ENCODE results near the gene PIAS4.

The PIAS4 gene

DNA sequence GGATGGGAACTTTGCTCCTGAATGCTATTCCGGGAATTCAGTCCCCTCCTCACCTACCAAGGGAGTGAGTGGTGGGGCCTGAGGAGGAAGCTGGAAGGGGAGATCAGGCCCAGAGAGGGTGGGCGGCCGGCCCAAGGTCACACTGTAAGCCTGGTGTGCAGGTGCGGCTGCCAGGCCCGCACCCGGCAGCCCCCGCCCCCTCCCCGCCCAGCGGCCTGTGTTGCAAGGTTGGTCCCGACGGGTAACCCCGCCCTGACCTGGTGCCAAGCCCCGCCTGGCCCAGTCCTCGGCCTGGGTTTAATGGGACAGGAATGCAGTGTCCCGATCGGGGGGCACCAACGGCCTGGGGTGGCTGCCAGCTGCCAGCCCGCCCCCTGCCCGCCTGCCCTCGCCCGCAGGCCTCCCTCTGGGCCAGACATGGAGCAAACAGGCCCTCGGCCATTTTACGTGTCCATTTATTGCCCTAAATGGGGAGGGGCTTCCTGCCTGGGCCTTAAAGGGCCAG, 53.7 kb downstream of the PIAS4 start:
- Mint-ChIP-seq H3K4me3 (peak overlapping the region; percentile 30), H3K4me1 (ENCODE audit: low read depth) (peaks cover 22% of the 10 kb centered on the region), H3K9me3 (ENCODE audit: low read depth) (no peaks in the 10 kb centered on the region), H3K27ac (peak overlapping the region; percentile 85), H3K36me3 (no peaks in the 10 kb centered on the region), H3K27me3 (no peaks in the 10 kb centered on the region)

DNA sequence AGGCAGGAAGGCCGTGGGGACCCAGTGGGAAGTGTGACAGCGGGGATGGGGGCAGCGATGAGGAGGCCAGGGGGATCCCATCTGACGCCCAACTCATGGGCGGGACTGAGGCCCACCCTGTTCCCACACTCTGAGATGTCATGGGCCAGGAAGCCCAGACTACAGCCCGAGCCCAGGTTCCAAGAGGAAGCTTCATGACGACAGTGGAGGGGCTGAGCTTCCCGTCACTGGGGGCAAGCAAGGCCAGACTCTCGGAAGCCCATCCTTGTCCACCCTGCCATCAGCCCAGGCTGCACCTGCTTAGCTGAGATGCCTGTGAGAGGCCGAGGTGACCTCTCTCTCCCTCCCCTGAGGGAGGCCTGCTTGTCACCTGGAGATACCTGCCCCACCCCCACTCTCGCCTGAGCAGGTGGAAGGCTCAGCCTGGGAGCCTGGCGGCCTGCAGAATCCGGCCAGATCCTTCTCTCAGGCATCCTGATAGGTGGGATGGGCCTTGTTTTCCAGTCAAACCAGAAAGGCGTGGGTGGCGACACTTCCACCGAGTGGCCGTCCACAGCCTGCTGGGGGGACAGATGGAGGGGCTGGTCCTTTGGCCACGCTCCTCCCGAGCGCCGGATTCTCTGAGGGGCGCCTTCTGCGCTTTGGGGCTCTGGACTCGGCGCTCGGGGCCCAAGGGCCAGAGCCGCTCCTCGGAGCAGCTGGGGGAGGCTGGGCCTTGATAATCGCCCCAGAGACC, 54.3 kb downstream of the PIAS4 start:
- no peaks in the 10 kb centered on the region for H3K36me3 Mint-ChIP-seq
- H3K9me3 Mint-ChIP-seq (ENCODE audit: low read depth): no peaks in the 10 kb centered on the region
- peaks cover 22% of the 10 kb centered on the region for H3K4me1 Mint-ChIP-seq (ENCODE audit: low read depth)
- H3K4me3 Mint-ChIP-seq: peak overlapping the region; percentile 44
- H3K27me3 Mint-ChIP-seq: no peaks in the 10 kb centered on the region
- no peak overlapping the region for H3K27ac Mint-ChIP-seq

DNA sequence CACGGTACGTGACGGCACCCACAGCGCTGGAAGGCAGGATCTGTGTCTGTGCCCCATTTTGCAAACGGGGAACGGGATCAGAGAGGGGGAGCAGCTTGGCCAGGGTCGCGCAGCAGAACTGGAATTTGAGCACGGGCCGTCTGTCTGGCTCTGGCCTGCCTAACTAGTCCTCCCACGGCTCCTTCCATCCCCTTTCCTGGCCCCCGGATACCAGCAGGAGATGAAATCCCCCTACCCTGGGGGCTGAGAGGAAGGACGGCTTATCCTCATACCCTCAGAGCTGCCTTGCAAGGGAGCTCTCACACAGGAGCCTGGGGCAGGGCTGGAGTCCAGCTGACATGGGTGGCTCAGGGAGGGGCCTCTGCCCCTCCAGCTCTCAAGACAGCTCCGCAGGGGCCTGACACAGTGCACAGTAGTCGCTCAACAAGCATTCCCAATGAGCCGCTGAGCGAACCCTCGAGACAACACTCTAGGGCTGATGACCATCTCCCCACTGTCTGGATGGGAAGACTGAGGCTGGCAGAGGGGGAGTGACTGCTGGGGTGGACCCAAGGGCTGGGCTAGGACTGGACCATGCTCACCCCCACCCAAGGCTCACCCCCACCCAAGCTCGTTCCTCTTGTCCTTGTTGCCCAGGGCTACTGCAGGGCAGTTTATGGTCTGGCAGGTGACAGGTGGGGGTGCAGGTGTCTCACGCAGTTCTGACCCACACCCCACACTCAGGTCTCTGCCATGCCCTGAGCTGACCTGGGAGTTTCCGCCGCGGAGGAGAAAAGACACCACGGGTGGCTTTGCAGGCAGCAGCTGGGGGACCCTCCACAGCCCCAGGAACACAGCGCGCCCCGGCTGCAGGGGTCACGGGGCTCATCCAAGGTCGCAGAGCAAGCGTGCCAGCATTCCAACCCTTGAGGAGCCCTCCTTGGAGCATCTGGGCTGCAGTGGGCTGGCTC, 55.2 kb downstream of the PIAS4 start:
- H3K4me1 Mint-ChIP-seq (ENCODE audit: low read depth): peaks cover 18% of the 10 kb centered on the region
- peak overlapping the region; percentile 91 for H3K4me3 Mint-ChIP-seq
- no peaks in the 10 kb centered on the region for H3K9me3 Mint-ChIP-seq (ENCODE audit: low read depth)
- no peaks in the 10 kb centered on the region for H3K36me3 Mint-ChIP-seq
- no peak overlapping the region for H3K27ac Mint-ChIP-seq
- no peaks in the 10 kb centered on the region for H3K27me3 Mint-ChIP-seq

DNA sequence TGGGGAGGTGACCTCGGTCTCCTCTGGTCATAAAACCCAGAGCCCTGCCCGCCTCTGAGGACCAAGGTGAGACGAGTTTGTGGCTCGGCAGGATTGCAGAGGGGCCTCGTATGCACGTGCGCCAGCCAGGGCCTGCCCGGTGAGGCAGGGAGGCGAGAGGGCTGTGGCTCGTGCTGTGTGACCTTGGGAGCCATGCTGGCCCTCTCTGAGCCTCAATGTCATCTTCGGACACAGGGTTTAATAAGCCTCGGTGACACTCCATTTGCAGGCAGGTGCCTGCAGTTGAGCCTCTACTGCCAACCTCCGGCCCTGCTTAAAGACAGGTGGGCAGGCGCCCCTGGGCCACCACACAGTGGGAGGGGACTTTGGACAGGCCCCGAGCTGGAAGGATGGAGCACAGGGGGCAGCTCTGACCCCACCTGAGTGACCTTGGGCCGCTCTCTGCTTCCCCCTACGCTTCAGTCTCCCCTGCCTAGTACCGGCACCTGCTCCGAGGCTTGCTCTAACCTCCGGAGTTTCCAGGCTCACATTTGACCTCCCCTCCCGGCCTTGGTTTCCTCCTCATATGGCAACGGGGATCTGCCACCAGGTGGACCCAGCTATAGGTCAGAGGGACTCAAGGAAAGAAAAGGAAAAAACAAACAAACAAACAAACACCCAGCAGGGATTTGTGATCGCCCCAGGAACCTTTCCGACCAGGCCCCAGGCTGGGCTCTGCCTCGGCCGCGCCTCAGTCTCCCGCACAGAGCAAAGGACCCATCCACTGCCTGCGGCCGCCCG, 56.0 kb downstream of the PIAS4 start:
- Mint-ChIP-seq H3K4me3 (peak overlapping the region; percentile 91), H3K4me1 (ENCODE audit: low read depth) (peaks cover 21% of the 10 kb centered on the region), H3K9me3 (ENCODE audit: low read depth) (no peaks in the 10 kb centered on the region), H3K27me3 (no peaks in the 10 kb centered on the region), H3K36me3 (no peaks in the 10 kb centered on the region), H3K27ac (peak overlapping the region; percentile 89)

DNA sequence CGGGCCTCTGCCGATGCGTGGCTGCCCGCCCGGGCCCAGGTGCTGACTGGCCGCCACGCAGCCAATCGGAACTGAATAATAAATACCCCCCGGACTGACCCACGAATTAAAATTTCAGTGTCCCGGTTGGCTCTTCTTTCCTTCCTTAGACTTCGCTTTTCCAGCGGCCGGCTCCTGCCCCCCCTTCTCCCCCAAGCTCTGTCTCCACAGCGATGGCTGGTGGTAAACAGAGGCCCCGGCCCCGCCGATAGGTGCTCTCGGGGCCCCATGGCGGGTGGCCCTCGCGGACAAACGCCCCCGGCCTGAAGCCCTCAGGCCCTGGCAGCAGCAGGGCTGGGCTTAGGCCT, 56.6 kb downstream of the PIAS4 start:
- peaks cover 25% of the 10 kb centered on the region for H3K4me1 Mint-ChIP-seq (ENCODE audit: low read depth)
- H3K27ac Mint-ChIP-seq: peak overlapping the region; percentile 89
- no peaks in the 10 kb centered on the region for H3K36me3 Mint-ChIP-seq
- no peaks in the 10 kb centered on the region for H3K9me3 Mint-ChIP-seq (ENCODE audit: low read depth)
- peak overlapping the region; percentile 91 for H3K4me3 Mint-ChIP-seq
- no peaks in the 10 kb centered on the region for H3K27me3 Mint-ChIP-seq

DNA sequence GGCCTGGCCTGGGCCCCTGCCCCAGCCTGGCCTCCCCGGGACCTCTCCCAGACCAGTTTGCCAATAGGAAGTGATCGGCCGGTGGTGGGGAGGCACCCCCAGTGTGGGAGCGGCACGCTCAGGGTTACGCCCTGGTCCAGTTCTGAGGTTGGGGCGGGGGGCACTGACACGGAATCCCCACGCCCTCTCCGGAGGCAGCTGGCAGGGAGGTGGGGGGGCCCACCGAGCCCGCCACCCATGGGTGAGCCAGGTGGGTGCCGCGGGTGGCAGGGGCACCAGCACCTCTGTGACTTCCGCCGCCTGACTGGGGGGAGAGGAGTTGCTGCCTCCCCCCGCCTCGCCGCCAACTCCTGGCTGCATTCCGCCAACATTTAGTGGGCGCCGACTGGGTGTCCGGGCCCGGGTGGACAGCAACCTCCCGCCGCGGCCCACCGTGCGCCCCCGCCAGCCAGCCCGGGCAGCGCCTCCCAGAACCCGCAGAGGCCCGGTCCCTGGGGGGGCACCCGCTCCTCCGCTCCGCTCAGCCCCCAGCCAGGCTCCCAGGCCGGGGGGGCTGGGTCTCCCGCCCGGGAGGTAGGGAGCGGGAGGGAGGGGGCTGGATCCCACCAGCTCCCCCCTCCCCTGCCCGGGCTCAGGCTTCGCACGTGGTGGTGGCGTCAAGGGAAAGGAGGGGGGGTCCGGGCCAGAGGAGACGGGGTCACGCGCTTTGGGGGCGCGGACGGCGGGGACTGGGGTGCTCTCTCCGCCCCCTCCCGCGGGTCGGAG, 57.1 kb downstream of the PIAS4 start:
- Mint-ChIP-seq H3K36me3 (no peaks in the 10 kb centered on the region), H3K4me1 (ENCODE audit: low read depth) (peaks cover 29% of the 10 kb centered on the region), H3K27me3 (no peaks in the 10 kb centered on the region), H3K9me3 (ENCODE audit: low read depth) (no peaks in the 10 kb centered on the region), H3K4me3 (peak overlapping the region; percentile 91), H3K27ac (no peak overlapping the region)

DNA sequence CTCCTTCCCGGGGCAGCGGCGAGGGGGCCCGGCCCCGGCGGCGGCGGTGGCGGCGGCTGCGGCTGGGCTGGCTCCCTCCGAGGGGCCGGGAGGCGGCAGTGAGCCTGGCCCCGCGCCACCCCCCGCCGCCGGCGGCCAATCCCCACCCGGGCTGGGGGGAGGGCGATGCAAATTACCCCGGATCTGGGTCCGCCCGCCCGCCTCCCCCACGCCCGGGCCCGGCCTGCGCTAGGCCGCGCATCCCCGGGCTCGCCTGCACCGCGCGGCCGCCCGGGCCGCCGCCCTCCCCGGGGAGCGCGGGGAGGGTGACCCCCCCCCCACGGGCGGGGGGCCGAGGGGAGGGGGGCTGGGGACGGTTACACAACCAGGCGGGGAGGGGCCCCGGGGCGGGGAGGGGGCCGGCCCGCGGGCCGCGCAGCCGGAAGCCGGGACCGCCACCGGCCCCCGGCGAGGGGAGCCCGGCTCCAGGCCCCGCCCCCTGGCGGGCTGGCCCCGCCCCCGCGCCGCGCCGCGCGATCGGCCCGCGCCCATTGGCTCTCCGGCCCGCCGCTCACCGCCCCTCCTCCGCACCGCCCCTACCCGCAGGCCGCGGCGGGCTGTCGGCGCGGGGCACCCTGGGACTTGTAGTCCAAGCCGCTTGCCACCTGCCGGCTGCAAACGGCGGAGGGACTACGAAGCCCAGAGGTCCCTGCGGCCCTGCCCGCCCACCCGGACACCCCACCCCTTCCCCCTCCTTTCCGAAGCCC, 58.1 kb downstream of the PIAS4 start:
- Mint-ChIP-seq H3K36me3 (no peaks in the 10 kb centered on the region), H3K4me3 (peak overlapping the region; percentile 44), H3K27ac (no peak overlapping the region)

DNA sequence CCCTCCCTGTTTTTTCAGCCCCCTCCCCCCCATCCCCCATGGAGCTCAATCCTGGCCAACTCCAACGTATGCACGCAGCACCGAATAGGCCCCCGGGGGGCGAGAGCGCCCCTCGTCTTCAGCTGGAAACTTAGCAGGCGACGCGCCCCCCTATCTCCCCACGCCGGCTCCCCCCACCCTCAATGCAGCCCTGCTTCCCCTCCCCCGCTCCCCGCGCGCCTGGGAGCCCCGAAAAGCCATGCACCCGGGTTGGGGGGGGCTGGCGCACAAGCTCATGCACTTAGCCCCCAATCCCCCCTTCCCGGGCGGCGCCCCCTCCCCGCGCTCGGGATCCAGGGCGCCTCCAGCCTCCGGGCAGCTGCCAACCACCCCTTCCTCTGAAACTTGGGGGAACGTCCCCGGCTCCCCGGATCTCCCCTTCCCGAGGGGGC, 58.7 kb downstream of the PIAS4 start:
- Mint-ChIP-seq H3K36me3 (no peaks in the 10 kb centered on the region), H3K27ac (no peak overlapping the region), H3K27me3 (no peaks in the 10 kb centered on the region), H3K4me1 (ENCODE audit: low read depth) (peaks cover 25% of the 10 kb centered on the region), H3K9me3 (ENCODE audit: low read depth) (no peaks in the 10 kb centered on the region), H3K4me3 (peak overlapping the region; percentile 44)

More for the DNA sequence above, 58.1 kb downstream of the PIAS4 start:
- no peaks in the 10 kb centered on the region for H3K27me3 Mint-ChIP-seq
- H3K4me1 Mint-ChIP-seq (ENCODE audit: low read depth): peaks cover 27% of the 10 kb centered on the region
- H3K9me3 Mint-ChIP-seq (ENCODE audit: low read depth): no peaks in the 10 kb centered on the region

DNA sequence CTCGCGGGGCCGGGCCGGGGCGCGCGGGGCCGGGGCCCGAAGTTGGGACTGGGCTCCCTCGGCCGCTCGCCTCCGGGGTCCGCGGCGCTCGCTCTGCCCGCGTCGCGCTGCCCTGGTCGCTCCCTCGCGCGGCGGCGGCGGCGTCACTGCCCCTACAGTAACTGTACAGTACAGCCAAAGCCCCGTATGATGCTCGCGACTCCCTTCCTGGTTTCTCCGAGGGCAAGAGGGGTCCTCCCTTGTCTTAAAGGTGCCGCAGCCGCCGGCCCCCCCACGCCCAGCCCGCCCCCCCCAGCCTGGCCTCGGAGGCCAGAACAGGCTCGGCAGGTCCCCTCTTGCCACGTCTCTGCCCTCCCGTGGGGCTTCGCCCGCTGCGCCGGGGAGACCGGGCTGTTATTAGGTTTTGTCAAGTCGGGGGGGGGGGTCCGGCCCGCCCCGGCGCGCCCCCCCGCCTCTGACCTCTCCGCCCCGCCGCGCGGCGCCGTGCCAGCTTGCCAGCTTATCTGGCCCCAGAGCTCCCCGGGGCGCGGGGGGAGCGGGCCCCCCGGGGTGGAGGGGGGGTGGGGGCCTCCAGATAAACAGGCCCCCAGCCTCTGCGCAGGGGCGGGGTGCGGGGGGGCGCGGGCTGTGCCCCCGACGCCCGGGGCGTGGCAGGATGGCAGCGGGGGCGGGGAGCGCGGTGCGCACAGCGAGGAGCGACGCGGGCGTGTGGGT, 59.3 kb downstream of the PIAS4 start, which contains the start of gene ZBTB7A:
Gene ZBTB7A (minus strand): TSS at position 218 of the 714 bp plus-strand sequence. CDS start 11,667 bp downstream, outside the sequence.
- Mint-ChIP-seq H3K36me3 (no peaks in the 10 kb centered on the region), H3K4me1 (ENCODE audit: low read depth) (peaks cover 23% of the 10 kb centered on the region), H3K4me3 (peak within 1 kb of the TSS; percentile 82)

DNA sequence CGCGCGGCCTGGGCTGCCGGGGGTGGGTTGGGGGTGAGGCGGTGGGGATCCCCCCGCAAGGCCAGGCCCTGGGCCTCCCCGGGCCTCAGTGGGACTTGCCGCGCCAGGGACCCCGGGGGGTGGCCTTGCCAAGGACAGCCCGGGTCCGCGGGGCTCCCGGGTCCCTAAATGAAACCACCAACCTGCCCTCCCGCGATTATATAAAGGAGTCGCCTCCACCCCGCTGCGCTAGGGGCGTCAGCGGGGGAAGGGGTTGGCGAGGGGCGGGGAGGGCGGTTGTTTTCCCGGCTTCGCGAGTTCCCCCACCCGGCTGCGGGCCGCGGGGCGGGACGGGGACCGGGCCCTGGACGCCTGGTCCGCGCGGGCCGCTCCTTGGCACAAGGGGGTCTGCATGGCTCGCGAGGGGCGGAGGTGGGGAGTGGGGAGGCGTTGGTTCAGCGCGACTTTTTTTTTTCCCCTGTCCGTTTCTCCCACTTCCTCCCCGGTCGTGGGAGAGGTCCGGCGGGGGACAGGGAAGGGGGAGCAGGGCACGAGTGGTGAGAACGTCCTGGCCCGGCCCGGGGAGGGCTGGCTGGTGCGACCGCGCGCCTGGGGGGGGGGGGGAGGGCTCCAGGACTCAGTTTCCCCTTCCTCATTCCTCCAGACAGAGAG, 60.0 kb downstream of the PIAS4 start:
- no peaks in the 10 kb centered on the region for H3K9me3 Mint-ChIP-seq (ENCODE audit: low read depth)
- peak overlapping the region; percentile 87 for H3K4me3 Mint-ChIP-seq
- H3K4me1 Mint-ChIP-seq (ENCODE audit: low read depth): peaks cover 22% of the 10 kb centered on the region
- H3K27ac Mint-ChIP-seq: peak overlapping the region; percentile 82
- no peaks in the 10 kb centered on the region for H3K36me3 Mint-ChIP-seq
- no peaks in the 10 kb centered on the region for H3K27me3 Mint-ChIP-seq

More for the DNA sequence above, 59.3 kb downstream of the PIAS4 start, which contains the start of gene ZBTB7A:
- Mint-ChIP-seq H3K27ac (peak within 1 kb of the TSS; percentile 66), H3K9me3 (ENCODE audit: low read depth) (no peaks in the 10 kb centered on the region), H3K27me3 (no peaks in the 10 kb centered on the region)

DNA sequence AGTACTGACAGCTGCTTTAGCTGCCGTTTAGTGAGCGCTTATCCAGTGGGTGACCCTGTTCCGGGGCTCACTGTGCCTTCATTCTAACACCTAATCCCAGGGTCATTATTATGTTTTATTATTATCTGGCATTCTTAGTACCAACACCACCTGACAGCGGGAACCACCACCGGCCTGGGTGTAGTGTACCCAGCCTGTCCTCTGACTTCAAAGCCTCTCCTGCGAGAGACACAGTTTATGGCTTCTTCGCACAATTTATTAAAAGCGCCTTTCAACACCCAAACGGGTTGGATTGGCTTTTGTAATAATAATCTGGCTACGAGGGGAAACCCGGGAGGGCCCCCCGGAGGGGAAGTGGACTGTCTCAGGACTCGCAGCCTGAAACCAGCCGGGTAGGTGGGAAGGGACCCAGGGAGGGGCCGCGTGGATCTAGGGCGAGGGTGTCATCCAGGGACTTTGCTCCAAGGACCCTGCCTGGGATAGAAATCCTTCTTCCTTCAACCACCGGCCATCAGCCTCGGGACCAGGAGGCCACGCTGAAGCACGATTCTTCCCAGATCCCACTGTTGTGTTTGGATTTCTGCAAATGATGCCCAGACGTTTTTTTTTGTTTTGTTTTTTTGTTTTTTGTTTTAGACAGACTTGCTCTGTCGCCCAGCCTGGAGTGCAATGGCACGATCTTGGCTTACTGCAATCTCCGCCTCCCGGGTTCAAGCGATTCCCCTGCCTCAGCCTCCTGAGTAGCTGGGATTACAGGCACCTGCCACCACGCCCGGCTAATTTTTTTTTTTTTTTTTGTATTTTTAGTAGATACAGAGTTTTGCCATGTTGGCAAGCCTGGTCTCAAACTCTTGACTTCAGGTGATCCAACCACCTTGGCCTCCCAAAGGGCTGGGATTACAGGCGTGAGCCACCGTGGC, 60.8 kb downstream of the PIAS4 start:
- no peaks in the 10 kb centered on the region for H3K9me3 Mint-ChIP-seq (ENCODE audit: low read depth)
- H3K36me3 Mint-ChIP-seq: no peaks in the 10 kb centered on the region
- H3K4me1 Mint-ChIP-seq (ENCODE audit: low read depth): peaks cover 18% of the 10 kb centered on the region
- H3K27me3 Mint-ChIP-seq: no peaks in the 10 kb centered on the region
- H3K27ac Mint-ChIP-seq: peak overlapping the region; percentile 82
- H3K4me3 Mint-ChIP-seq: peak overlapping the region; percentile 87

Data from activated naive CD8-positive, alpha-beta T cell (primary cell).